DLD1 (cell line): ENCODE data around the gene ZNF423.
"Not testable (repeated sequence)": the region's sequence is repeated elsewhere in the genome, so short reads cannot be mapped to it uniquely, and the experiment has no call there.

ENCODE experiments used
- in situ Hi-C: cut with HindIII; loops from 2 replicates; pipeline ENCODE4 v1.10.0; 2017; ENCODE audit warnings: low sequenced_read_pairs

ZNF423 gene

DNA sequence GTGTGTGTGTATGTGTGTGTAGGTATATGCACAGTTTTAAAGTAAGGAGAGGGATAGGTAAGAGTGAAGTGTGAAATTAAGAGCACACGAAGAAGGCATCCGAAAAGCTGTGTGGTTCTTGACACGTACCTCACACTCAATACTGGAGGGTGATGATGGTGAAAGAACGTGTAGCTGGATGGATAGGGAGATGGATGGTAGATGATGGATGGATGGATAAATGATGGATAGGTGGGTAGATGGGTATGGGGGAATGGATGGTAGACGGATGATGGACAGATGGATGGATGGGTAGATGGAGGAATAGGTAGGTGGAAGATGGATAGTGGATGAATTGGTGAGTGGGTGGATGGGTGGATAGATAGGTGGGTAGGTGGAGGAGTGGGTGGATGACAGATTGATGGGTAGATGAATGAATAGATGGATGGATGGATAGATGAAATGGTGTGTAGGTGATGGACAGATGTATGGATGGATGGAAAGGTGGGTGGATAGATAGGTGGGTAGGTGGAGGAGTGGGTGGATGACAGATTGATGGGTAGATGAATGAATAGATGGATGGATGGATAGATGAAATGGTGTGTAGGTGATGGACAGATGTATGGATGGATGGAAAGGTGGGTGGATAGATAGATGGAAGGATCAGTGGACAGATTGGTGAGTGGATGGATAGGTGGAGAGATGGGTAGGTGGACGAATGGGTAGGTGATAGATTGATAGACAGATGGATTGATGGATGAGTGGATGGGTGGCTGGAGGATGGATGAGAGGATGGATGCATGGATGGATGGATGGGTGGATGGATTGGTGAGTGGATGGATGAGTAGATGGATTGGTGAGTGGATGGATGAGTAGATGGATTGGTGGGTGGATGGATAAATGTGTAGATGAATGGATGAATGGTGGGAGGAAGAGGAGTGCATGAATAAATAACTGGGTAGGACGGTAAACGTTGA, 349.6 kb downstream of the ZNF423 start:
- in situ Hi-C loops: not testable (repeated sequence)

GRCh38 chr16:49505556-49505955, 350.4 kb downstream of the ZNF423 start:
- in situ Hi-C loops: no loop called here

DNA sequence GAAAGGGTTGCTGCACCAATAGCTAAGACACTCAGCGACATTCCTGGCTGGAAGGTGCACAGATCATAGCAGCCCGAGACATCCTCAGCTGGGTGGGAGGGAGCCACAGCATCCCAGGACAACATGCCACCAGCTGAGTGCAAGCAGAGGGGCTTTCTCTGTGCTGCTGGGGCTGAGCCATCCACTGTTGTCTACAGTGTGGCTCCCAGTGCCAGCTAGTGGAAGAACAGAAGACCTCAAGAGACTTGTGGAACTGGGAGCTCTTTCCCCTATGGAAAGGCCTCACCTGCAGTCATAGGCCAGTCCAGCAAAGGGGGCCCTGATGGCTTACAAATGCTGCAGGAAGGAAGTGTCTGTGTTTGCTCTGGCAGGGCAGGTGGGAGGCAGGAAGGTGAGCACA, 351.3 kb downstream of the ZNF423 start:
- in situ Hi-C loops: no loop called here

DNA sequence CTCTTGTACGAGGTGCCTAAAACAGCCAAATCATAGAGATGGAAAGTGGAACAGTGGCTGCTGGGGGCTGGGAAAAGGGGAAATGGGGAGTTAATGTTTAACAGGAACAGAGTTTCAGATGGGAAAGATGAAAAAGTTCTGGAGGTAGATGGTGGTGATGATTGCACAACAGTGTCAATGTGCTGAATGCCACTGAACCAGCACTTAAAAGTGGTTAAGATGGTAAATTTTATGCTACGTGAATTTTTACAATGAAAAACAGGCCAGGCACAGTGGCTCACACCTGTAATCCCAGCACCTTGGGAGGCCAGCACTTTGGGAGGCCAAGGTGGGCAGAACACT, 351.9 kb downstream of the ZNF423 start:
- in situ Hi-C loops: no loop called here

DNA sequence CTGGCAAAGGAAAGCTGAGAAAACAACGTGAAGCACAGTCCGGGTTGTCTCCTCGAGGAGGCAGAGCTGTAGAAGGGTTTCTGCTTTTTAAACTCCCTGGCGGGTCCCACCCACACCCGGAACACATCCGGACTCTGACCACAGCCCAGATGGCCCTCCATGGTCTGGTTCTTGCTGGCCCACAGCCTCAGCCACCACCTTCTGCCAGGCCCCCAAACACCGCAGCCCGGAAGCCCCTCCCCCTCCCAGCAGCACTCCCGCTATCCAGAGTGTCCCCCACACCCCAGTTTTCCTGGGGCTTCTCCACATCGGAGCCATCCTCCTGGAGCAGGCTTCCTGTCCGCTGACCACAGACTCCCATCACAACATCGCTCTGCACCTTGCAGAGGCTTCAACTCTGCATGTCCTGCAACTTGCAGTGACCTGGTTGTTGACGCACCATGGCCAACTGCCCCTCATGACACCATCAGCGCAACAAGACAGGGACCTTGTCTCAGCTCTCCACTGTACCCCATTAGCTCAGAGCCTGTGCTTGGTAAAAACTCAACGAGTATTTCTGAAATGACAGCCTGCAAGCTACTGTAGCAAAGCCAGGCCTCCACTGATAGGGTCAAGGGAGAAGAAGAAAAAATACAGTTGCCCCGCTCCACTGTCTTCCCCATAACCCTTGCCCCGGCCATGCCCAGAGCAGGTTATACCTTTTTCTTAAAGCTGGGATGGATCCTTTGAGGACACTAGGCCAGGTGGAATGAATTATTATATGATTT, 352.5 kb downstream of the ZNF423 start:
- in situ Hi-C loops: no loop called here

GRCh38 chr16:49502136-49502881, 353.6 kb downstream of the ZNF423 start:
- in situ Hi-C loops: no loop called here

- in situ Hi-C loops: no loop called here
Observed at GRCh38 chr16:49499869-49500610, 355.9 kb downstream of the ZNF423 start.

DNA sequence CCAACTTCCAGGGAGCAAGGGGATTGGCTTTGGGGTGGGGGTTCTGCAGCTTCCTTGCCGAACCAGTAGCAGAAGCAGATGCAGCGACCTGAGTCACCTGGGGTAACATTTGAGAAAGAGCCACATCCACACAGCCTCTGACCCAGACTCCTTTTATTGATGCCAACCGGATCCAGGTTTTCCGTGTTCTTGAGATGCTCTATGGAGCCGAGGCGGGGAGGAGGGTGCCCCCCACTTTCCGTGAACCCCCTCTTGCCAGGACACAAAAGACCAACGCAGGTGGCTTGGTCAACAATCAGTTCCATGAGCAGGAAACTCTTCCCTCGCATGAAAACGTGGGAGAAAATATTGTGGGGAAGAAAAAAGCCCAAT, 356.5 kb downstream of the ZNF423 start:
- in situ Hi-C loops: no loop called here

DNA sequence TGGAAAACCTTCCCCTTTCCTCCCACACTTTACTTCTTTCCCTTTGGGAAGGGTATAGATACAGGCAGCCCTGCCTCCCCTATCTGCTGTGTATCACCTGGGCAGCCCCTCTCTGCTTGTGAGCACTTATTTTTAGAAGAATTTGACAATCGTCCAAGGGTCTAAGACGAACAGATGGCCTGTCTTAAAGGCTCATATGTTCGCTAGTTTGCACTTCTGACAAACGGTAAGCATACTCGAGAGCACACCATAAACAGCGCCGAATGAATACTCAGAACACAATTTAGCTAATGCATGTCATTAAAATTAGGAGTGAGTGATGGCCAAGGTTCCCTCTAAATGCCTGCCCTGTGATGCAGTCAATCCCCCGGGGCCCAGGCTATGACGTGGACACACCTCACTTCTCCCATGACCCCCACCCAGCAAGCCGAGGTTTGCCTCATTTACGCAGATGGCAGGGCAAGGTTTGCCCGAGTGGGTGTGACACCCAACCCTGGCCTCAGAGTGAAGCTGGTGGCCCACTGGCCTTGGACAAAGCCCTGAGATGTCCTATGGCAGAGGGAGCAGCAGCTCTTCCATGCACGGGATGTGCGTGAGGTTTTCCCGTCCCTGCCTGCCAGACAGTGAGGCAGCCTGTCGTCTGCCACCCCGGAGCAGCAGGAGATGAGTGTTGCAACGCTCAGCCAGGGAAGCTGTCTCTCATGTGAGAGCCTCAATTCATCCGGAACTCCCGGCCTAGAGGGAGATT, 357.1 kb downstream of the ZNF423 start:
- in situ Hi-C loops: no loop called here

DNA sequence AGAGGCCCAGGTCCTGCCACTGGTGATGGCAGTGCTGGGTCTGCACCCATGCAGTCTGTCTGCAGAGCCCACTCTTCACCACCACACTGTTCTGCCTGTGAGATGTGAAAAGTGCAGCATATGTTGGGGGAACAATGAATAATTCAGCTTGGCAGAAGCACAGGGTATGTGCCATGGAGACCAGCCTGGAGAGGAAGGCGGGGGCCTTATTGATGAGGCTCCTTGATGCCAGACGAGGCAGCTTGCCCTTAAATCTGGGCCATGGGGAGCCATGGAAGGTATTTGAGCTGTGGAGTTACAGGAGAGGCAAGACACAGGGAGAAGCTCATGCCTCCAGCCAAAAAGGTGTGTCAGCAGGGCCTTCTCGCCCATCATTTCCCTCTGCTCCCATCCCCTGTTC, 357.6 kb downstream of the ZNF423 start:
- in situ Hi-C loops: no loop called here

DNA sequence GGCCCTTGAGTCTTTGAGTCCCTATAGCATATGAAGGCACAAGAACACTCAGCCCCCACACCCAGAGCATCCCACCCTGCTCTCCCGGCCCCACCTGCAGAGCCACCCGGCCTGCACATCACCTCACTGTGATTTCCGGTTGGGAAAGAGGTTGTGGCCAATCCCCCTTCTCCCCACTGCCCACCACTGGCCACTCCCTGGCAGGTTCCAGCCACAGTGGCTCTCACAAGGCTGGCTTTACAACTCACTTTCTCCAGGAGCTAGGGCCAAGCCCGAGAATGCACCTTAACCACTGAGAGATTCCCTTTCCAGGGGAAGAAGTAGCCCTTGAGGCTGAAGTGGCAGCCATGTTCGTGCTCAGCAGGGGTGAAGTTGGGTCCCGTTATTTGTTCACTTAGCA, 358.4 kb downstream of the ZNF423 start:
- in situ Hi-C loops: no loop called here

- in situ Hi-C loops: no loop called here
Observed at GRCh38 chr16:49496656-49497055, 359.3 kb downstream of the ZNF423 start.

- in situ Hi-C loops: no loop called here
Observed at GRCh38 chr16:49495596-49496355, 360.1 kb downstream of the ZNF423 start.

DNA sequence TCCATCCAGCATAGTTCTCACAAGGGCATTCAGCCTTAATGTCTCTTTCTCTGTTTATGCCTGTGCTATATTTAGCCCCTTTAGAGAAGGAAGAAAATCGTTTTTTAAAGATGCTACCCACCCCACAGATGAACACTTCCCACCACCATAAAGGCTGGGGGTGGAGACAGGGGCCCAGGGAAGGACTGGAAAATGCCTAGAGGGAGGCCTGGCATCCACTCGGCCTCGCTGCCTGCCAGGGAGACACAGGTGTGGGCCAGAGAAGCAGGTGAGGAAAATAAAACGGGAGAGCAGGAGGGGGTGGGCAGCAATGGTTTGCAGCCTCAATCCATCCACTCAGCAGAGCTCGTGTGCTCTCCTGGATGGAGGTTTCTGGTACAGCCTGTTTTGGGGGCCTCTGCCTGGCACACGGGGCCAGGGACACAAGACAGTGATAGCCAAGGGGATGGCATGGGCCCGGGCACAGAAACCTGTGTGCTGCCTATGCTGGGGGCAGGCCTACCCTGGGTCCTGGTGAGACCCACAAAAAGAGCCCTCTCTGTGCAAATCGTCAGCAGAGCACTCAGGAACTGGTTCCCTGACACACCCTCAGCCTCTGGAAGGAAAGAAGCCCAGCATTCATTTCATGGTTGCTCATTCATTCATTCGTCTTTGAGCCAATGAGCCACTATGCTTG, 360.9 kb downstream of the ZNF423 start:
- in situ Hi-C loops: no loop called here

DNA sequence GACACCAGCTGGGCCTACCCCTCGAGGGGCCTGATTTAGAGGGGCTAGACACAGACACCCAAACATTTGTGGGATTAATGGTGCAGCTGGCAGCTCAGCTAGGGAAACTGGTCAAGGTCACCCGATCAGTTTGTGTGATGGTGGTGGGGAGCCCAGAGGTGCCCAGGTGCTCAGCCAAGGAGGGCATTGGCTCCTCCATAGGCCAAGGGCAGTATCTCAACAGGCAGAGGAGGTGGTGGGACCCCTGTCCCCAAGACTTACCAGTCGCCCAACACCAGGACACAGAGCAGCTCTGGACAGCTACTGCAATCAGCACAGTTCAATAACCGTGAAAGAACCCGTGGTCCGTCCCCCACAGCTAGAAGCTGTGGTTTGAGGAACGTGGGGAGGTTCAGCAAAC, 361.4 kb downstream of the ZNF423 start:
- in situ Hi-C loops: no loop called here

GRCh38 chr16:49493836-49494235, 362.1 kb downstream of the ZNF423 start:
- in situ Hi-C loops: no loop called here

DNA sequence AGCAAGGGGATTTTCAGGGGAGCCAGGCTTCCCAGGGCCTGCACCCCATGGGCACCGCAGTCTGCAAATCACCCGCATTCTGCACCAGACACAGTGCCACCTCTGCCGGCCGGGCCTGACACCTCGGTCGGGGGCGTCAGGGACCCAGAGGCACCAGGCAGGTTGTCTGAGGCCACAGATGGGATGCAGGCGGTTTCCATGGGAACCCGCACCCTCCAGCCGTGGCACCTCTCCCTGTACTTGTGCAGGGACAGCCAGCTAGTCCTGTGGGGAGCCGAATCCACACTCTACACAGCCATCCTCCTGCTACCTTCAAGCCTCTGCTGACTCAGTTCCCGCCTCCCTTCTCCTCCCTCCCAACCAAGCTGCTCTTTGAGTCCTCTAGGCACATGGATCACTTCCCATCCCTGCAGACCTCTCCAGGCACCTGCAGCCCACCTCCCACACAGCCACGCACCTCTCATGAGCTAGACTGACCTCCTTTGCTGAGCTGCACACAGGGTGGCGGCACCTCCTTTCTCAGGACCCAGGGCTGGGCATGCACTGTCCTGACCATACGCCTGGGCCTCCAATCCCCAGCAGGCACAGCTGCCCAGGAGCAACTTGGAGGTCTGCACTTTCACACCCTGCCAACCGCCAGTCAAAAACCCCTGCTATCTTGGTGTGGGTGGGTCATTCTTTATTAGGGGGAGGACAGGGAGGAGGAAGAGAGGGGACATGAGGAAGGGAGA, 362.9 kb downstream of the ZNF423 start:
- in situ Hi-C loops: no loop called here
